ENCODE data around the gene KMT5C.

The KMT5C gene

DNA sequence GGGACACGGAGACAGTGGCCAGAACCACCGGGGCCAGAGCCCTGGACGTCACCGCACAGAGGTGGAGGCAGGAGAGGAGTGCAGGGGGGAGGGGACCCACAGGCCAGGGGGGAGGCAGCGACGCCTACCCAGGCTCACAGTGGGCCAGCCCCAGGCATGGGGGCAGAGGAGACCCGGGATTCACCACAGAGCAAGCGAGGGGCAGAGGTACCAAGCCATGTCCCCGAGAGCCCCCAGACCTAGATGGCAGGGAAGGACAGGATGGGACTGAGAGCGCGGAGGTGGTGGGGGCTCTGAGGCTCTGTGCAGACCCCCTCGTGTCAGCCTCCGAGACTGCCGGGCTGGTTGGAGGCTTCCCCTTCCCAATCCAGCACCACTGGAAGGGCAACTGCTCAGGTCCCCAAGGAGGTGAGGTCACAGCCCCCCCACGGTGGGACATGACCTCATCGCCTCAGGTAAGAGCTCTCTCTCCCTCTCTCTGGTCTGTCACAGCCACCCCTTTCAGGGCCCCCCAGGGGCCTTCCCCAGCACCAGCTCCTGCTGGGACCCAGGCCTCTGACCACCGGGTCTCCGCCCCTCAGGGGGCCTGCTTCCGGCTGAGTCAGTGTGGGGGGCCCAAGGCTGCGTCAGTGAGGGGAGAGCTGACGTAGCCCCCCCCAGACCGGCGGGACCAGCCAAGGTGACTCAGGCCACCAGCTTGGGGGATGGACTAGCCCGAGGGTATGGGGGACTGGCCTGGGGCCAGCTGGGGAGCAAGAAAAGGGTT is 32.8 kb downstream of the KMT5C start:
- TF ChIP-seq POLR2A (IDR thresholded peaks at IDR 0.05; ENCODE audit: low read depth, low read length): no peak
- DNase-seq (ENCODE audit: insufficient read length, low spot score) (peak; percentile 93), FAIRE-seq (no peak)

DNA sequence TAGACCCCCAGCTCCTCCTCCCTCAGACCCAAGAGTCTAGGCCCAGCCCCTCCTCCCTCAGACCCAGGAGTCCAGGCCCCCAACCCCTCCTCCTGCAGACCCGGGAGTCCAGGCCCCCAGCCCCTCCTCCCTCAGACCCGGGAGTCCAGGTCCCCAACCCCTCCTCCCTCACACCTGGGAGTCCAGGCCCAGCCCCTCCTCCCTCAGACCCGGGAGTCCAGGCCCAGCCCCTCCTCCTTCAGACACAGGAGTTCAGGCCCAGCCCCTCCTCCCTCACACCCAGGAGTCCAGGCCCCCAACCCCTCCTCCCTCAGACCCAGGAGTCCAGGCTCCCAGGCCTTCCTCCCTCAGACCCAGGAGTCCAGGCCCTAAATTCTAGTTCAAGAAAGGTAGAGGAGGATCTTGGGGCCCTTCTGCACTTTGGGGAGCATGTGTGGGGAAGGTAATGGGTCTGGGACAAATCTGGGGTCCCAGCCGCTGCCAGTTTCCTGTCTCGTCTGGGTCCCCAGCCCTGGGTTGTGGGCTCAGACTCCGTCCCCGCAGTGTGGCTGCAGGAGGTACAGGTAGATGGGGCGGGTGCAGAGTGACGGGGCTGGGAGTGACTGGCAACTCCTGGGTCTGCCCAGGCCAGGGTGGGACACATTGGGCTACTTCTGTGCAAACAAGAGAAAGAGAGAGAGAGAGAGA is 33.8 kb downstream of the KMT5C start:
- 0 out of 2 replicates have a peak, but pooled peaks have one; percentile 0 for TF ChIP-seq POLR2A (IDR thresholded peaks at IDR 0.05; ENCODE audit: low read depth, low read length)
- FAIRE-seq (no peak), DNase-seq (ENCODE audit: insufficient read length, low spot score) (no peak)

DNA sequence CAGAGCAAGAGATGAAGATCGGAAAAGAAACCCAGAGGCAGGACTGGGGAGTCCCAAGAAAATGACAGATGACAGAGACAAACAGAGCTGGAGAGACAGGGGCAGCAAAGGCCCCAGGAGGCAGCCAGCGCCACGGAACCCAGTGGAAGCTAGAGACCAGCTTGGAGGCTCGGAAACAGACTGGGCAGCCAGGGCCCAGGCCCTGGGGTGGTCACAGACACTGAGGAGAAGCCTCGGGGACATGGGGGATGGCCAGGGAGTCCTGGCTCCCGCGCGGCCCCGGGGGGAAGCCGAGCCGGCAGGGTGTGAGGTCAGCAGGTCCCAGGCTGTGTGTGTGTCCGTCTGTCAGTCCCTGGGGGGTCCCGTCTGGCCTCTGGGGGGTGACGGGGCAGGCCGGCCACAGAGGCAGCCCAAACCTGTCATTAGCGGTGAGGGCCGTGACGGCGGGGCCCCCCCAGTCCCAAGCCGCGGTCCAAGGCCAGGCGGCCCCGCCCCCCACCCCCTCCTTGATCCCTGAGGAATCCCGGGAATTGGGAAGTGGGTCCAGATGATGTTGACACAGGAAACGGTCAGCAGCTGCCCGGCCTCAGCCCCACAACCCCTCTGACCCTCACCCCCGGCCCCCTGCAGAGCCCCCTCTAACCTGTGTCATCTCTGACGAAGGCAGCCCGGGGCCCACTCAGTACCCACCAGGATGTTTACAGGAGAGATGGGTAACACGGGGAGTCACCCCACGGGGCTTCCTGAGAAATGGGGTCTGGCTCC is 34.5 kb downstream of the KMT5C start:
- no peak for FAIRE-seq

DNA sequence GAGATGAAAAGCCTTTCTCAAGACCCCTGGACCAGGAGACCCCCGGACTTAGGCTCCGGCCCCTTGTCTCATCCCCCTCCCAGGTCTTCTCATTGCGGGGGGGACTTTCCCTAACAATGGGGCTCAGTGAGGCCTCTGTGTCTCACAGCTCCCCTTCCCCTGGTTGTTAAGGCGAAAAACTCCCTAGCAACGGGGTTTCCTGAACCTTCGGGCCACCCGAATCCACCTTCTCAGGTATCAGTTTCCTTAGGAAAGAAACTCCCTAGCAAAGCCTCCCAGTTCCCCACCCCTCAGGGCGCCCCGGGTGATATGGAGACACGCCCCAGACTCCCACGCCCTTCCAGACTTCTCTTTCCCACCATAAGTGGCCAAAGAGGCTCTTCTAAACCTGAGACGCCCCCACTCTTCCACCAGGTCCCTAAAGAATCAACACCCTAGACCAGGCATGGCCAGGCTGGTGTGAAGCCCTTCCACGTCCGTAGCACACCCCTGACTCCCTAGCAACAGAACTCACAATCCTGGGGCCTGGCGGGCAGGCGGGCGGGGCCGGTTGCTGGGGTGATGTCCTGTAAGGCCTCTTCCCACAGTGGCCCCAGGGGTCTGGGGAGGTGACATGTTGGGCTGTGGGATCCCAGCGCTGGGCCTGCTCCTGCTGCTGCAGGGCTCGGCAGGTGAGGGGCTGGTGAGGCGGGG is 36.7 kb downstream of the KMT5C start, which contains the start of gene TMEM190:
Gene TMEM190 (plus strand): TSS at position 586 of the 693 bp plus-strand sequence. CDS start 28 bp downstream, at position 614.
- no peak for FAIRE-seq
- TF ChIP-seq POLR2A (IDR thresholded peaks at IDR 0.05; ENCODE audit: low read depth, low read length): no peak
- DNase-seq (ENCODE audit: insufficient read length, low spot score): no peak

More for the DNA sequence above, 34.5 kb downstream of the KMT5C start:
- peak; percentile 88 for DNase-seq (ENCODE audit: insufficient read length, low spot score)
- peak; percentile 6; the same call in 1 of the 2 replicates for TF ChIP-seq POLR2A (IDR thresholded peaks at IDR 0.05; ENCODE audit: low read depth, low read length)

DNA sequence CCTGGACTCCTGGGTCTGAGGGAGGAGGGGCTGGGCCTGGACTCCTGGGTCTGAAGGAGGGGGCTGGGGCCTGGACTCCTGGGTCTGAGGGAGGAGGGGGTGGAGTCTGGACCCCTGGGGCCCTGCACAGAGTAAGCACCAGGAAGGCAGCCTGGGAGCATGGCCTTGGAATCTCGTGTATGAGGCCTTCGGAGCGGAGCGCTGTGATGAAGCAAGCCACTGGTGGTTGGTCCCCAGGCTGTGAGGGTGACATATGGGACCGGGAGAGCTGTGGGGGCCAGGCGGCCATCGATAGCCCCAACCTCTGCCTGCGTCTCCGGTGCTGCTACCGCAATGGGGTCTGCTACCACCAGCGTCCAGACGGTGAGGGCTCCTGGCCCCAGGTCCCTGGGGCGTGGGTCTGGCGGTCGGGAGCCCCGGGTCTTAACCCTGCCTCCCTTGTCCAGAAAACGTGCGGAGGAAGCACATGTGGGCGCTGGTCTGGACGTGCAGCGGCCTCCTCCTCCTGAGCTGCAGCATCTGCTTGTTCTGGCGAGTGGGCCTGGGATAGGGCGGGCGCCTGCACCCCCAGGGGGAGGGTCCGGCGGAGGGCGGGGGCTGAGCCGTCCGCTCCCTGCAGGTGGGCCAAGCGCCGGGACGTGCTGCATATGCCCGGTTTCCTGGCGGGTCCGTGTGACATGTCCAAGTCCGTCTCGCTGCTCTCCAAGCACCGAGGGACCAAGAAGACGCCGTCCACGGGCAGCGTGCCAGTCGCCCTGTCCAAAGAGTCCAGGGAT is 37.9 kb downstream of the KMT5C start:
- FAIRE-seq (no peak), DNase-seq (ENCODE audit: insufficient read length, low spot score) (no peak)
- TF ChIP-seq POLR2A (IDR thresholded peaks at IDR 0.05; ENCODE audit: low read depth, low read length): no peak

DNA sequence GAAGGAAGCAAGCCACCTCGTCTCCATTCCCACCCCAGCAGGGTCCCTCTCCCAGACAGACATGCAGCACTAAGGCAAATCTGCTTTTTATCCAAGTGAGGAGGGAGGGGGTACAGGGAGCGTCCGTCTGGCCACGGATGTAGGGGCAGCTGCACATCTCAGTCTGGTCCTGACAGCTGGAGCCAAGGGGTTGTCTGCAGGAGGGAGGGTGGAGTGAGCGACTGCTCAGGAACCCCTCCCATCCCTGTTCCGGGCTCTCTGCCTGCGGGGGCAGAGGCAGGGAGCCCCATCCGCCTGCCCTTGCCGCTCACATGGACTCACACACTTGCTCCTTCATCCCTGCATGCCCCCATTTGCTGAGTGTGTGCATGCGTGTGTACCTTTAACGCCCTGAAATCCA is 39.5 kb downstream of the KMT5C start:
- DNase-seq (ENCODE audit: insufficient read length, low spot score) (no peak), FAIRE-seq (no peak)
- TF ChIP-seq POLR2A (IDR thresholded peaks at IDR 0.05; ENCODE audit: low read depth, low read length): no peak

DNA sequence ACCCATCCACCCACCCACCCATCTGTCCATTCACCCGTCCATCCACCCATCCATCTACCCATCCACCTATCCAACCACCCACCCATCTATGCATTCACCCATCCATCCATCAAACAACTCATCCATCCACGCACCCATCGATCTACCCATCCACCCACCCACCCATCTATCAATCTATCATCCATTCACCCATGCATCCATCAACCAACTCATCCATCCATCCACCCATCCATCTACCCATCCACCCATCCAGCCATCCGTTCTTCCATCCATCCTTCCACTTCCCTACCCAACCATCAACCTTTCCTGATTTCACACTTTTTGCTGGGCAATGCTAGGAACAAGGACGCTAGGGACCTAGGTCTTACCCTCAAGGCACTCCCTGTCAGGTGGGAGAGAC is 42.3 kb downstream of the KMT5C start:
- TF ChIP-seq POLR2A (IDR thresholded peaks at IDR 0.05; ENCODE audit: low read depth, low read length): no peak
- DNase-seq (ENCODE audit: insufficient read length, low spot score): no peak
- FAIRE-seq: no peak

DNA sequence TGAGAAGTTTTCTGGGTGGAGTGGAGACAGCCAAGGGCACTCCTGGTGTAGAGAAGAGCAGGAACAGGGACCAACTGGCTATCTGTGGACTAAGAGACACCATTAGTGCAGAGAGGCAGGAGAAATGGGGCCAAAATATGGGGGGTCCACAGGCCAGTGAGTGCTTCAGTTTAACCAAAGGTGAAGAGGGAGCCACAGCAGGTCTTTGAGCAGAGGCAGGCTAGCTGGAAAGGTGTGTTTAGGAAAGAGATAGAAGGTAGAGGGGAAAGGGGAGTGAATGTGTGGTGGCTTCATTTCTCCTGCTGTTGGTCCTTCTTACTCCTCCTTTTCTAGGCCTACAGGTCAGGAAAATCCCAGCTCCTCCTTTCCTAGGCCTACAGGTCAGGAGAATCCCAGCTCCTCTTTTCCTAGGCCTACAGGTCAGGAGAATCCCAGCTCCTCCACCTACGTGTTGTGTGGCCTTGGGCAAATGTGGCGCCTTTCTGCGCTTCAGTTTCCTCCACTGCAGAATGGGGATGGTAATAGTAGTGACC is 42.9 kb downstream of the KMT5C start:
- no peak for TF ChIP-seq POLR2A (IDR thresholded peaks at IDR 0.05; ENCODE audit: low read depth, low read length)
- DNase-seq (ENCODE audit: insufficient read length, low spot score) (no peak), FAIRE-seq (no peak)

DNA sequence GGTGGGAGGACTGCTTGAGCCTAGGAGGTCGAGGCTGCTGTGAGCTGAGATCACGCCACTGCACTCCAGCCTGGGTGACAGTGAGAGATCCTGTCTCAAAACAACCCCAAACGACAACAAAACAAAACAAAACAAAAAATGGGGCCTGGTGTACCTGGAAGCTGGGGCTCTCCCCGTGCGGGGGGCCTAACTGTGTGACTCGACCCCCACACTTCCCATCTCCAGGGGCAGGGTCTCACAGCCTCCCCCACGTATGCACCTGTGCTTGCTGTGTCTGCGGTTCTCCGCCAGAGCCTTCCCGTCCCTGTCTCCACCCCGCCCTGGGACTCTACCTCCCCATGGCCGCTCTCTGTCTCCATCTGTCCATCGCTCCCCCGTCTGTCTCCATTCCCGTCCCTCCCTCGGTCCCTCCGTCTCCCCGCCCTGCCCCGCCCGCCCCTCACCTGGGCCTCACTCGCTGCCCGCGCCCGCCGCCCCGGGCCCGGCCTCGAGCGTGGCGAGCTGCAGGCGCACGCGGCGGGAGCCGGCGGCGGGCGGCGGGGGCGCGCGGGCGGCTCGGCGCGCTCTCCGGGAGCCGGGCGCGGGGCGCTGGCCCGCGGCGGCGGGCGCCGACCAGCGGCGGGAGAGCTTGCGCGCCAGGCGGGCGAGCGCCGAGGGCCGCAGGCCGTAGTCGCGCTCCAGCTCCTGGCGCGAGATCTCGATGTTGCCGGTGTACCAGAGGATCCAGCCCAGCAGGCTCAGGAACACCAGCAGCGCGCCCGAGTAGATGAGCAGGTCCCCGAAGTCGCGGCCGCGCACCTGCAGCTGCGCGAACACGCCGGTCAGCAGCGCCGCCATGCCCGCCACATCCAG is 43.8 kb downstream of the KMT5C start:
- DNase-seq (ENCODE audit: insufficient read length, low spot score) (no peak), FAIRE-seq (no peak)
- no peak for TF ChIP-seq POLR2A (IDR thresholded peaks at IDR 0.05; ENCODE audit: low read depth, low read length)

DNA sequence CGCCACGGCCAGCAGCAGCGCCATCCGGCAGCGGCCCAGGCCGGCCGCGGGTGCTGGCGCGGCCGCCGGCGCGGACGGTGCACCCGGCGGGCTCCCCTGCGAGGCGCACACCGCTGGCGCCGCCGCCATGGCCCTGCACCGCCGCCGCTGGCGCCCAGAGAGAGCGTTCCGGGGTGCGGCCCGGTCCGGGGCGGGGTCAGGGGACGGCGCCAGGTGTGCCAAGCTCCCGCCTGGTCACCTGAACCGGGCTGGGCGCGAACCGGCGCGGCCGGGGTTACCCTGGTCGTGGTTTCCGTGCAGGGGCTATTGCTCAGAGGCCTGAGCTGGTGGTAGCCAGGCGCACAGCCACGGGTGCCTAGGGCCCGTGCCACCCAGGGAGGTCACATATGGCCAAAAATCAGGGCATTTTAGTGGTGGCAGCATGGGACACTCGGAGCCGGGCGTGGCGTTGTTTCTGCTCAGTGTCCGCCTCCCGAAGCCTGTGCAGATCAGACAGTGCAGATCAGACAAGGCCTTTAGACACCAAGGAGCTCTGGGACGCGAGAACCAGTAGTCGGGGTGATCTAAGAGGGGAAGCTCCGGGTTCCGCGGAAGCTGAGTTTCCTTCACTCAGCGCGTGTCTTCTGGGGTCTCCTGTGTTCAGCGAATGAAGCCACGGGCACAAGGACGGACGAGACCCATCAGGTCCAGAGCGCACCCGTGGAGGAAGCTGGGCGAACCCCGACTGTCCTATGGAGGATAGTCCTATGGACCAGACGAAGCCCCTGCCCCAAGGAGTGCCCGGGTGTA is 44.6 kb downstream of the KMT5C start, which contains the start of gene TMEM238:
Gene TMEM238 (minus strand): TSS at position 162 of the 789 bp plus-strand sequence. CDS start 33 bp downstream, at position 129.
- FAIRE-seq: no peak
- DNase-seq (ENCODE audit: insufficient read length, low spot score): no peak
- no peak for TF ChIP-seq POLR2A (IDR thresholded peaks at IDR 0.05; ENCODE audit: low read depth, low read length)
